Measurements from ENCODE around the gene SLC25A51. TPM values are rescaled to one million over a fixed set of nuclear protein-coding genes. Genes with fewer than 3 reads are reported as not detected.

SLC25A51 gene
- polyA plus RNA-seq, 1 donor = 12.5 TPM

- no peak for DNase-seq (ENCODE audit: low read depth)
Observed at GRCh38 chr9:37936965-37937364, 33.0 kb upstream of the SLC25A51 start.

- no peak for DNase-seq (ENCODE audit: low read depth)
Observed at GRCh38 chr9:37936376-37936775, 32.4 kb upstream of the SLC25A51 start.

- DNase-seq (ENCODE audit: low read depth) = no peak
Observed at GRCh38 chr9:37935096-37935495, 31.2 kb upstream of the SLC25A51 start.

- no peak for DNase-seq (ENCODE audit: low read depth)
Observed at GRCh38 chr9:37931592-37931991, 27.7 kb upstream of the SLC25A51 start.

GRCh38 chr9:37929441-37929895 lies 25.5 kb upstream of the SLC25A51 start:
- DNase-seq (ENCODE audit: low read depth) = no peak

- DNase-seq (ENCODE audit: low read depth) = no peak
Observed at GRCh38 chr9:37928552-37929430, 24.9 kb upstream of the SLC25A51 start.

- no peak for DNase-seq (ENCODE audit: low read depth)
Observed at GRCh38 chr9:37927601-37928551, 23.9 kb upstream of the SLC25A51 start.

GRCh38 chr9:37927132-37927531 lies 23.2 kb upstream of the SLC25A51 start:
- DNase-seq (ENCODE audit: low read depth) = no peak

GRCh38 chr9:37926737-37927118 lies 22.8 kb upstream of the SLC25A51 start:
- DNase-seq (ENCODE audit: low read depth) = no peak

GRCh38 chr9:37925786-37926736 lies 22.1 kb upstream of the SLC25A51 start:
- DNase-seq (ENCODE audit: low read depth) = no peak

GRCh38 chr9:37925006-37925405 lies 21.1 kb upstream of the SLC25A51 start:
- DNase-seq (ENCODE audit: low read depth) = no peak

GRCh38 chr9:37924538-37924937 lies 20.6 kb upstream of the SLC25A51 start:
- no peak for DNase-seq (ENCODE audit: low read depth)

- DNase-seq (ENCODE audit: low read depth) = no peak
Observed at GRCh38 chr9:37923796-37924427, 20.0 kb upstream of the SLC25A51 start.

GRCh38 chr9:37923118-37923795 lies 19.3 kb upstream of the SLC25A51 start:
- no peak for DNase-seq (ENCODE audit: low read depth)

- DNase-seq (ENCODE audit: low read depth) = no peak
Observed at GRCh38 chr9:37922363-37923117, 18.6 kb upstream of the SLC25A51 start.

GRCh38 chr9:37921546-37922300 lies 17.8 kb upstream of the SLC25A51 start:
- no peak for DNase-seq (ENCODE audit: low read depth)

- DNase-seq (ENCODE audit: low read depth) = no peak
Observed at GRCh38 chr9:37921168-37921510, 17.2 kb upstream of the SLC25A51 start.

GRCh38 chr9:37920471-37921167 lies 16.7 kb upstream of the SLC25A51 start:
- DNase-seq (ENCODE audit: low read depth) = no peak

Measured in forelimb muscle (tissue), 1 donor.